Tibial nerve (tissue), 4 donors: ENCODE measurements around the gene SHANK2. TPM values are rescaled to one million over a fixed set of nuclear protein-coding genes. Genes with fewer than 3 reads are reported as not detected.
A peak's percentile ranks its signal among the peaks of the same experiment; 100 is the strongest.

Experiments used
- DNase-seq, 2 donors: peaks; one replicate each; pipeline ENCODE4 v3.0.0-alpha.2; 2019; ENCODE audit warnings: low spot score in 2 of 2
- H3K27ac ChIP-seq, 4 donors: fragments of 200-600 bp; sonication (generic) in 3 of 4; one replicate each; pipeline ENCODE4 v1.5.1; 2017 to 2019; ENCODE audit warnings: mild to moderate bottlenecking in 1 of 4
- H3K27me3 ChIP-seq, 2 donors: fragments of 200-600 bp; sonication (generic) in 1 of 2; one replicate each; pipeline versions ENCODE4 v1.5.1 to v1.6.0; 2017 to 2019
- H3K36me3 ChIP-seq, 3 donors: fragments of 200-600 bp; sonication (generic); one replicate each; pipeline ENCODE4 v1.5.1; 2018 to 2019
- H3K4me1 ChIP-seq, 4 donors: fragments of 200-600 bp; sonication (generic) in 3 of 4; one replicate each; pipeline ENCODE4 v1.5.1; 2017 to 2019
- H3K4me3 ChIP-seq, 4 donors: fragments of 200-600 bp; sonication (generic) in 3 of 4; one replicate each; pipeline ENCODE4 v1.5.1; 2017 to 2019; ENCODE audit warnings: mild to moderate bottlenecking in 1 of 4, moderate library complexity in 1 of 4
- H3K9me3 ChIP-seq, 4 donors: fragments of 200-600 bp; sonication (generic) in 3 of 4; one replicate each; pipeline ENCODE4 v1.5.1; 2017 to 2019
- CTCF ChIP-seq, 5 experiments: fragments of 200-600 bp in 3 of 5; fragments of 450-650 bp in 2 of 5; sonication (generic) in 3 of 5; IDR thresholded peaks; one replicate each; pipeline ENCODE4 v1.5.1; 2016 to 2019; ENCODE audit warnings: antibody characterized with exemption in 5 of 5, mild to moderate bottlenecking in 3 of 5, moderate library complexity in 2 of 5
- EP300 ChIP-seq, 2 donors: sonication (generic); formaldehyde crosslinking; IDR thresholded peaks; one replicate each; pipeline ENCODE4 v1.6.1; 2017; ENCODE audit warnings: antibody characterized with exemption in 2 of 2, mild to moderate bottlenecking in 1 of 2
- POLR2A ChIP-seq, 2 donors: fragments of 450-650 bp; IDR thresholded peaks; one replicate each; pipeline ENCODE4 v1.6.1; 2017; ENCODE audit warnings: antibody characterized with exemption in 2 of 2, mild to moderate bottlenecking in 2 of 2, moderate library complexity in 2 of 2
- WGBS, 2 donors: methylation state at CpG; one replicate each; pipeline ENCODE4 v1.1.5; 2018; 5-methylcytosine and 5-hydroxymethylcytosine counted together
- total RNA-seq, 4 donors: library from RNA; depleted of rRNA; stranded (reverse); fragments of >200 nt; gene quantifications; one replicate each; pipeline ENCODE4 v1.1.0, GENCODE V29; 2016

Gene SHANK2
- 1 to 10 TPM in 3 of 4 donors, under 1 TPM in 1; 0.20 to 2.0 (median 1.4) TPM for total RNA-seq

- Histone ChIP-seq H3K9me3 (peaks cover 0 to 5% (median 0%) of the 10 kb centered on the region in 4 donors), H3K4me1 (peaks cover 0 to 28% (median 2%) of the 10 kb centered on the region in 4 donors), H3K27ac (peak within 1 kb of the TSS in 1 of 4 donors; percentile 26), H3K36me3 (no peaks in the 10 kb centered on the region), H3K27me3 (peaks cover 0 to 73% of the 10 kb centered on the region in 2 donors), H3K4me3 (peak within 1 kb of the TSS in 3 of 4 donors; percentile 2 to 49 (median 23))
- DNase-seq, result no peak
- WGBS, 2 donors, result 0% methylated on average over 2 of the region's 70 CpGs; no CpG with 5 or more reads in 1 of the 2 donors
- TF ChIP-seq CTCF (IDR thresholded peaks at IDR 0.05) (no peak), POLR2A (IDR thresholded peaks at IDR 0.05) (no peak), EP300 (IDR thresholded peaks at IDR 0.05) (no peak)
Measured at GRCh38 chr11:71252269-71252769, at the start of gene SHANK2. SHANK2 (minus strand) TSS chr11:71252577; CDS start chr11:71147326, 105,251 bp downstream.

GRCh38 chr11:71301858-71302533 lies 49.6 kb upstream of the SHANK2 start:
- TF ChIP-seq CTCF (IDR thresholded peaks at IDR 0.05) (no peak), POLR2A (IDR thresholded peaks at IDR 0.05) (no peak), EP300 (IDR thresholded peaks at IDR 0.05) (no peak)
- Histone ChIP-seq H3K27ac (no peak overlapping the region), H3K4me1 (no peaks in the 10 kb centered on the region), H3K27me3 (no peaks in the 10 kb centered on the region), H3K9me3 (peaks cover 0 to 6% (median 0%) of the 10 kb centered on the region in 4 donors), H3K4me3 (no peak overlapping the region), H3K36me3 (no peaks in the 10 kb centered on the region)
- 53 to 61% methylated on average over 17 of the region's 17 CpGs for WGBS, 2 donors
- DNase-seq, result peak in 1 of 2 donors; percentile 2

- DNase-seq, result no peak
- Histone ChIP-seq H3K9me3 (peaks cover 0 to 6% (median 0%) of the 10 kb centered on the region in 4 donors), H3K4me3 (no peak overlapping the region), H3K4me1 (no peaks in the 10 kb centered on the region), H3K27ac (no peak overlapping the region), H3K27me3 (no peaks in the 10 kb centered on the region), H3K36me3 (no peaks in the 10 kb centered on the region)
- WGBS, 2 donors, result 83% methylated on average over 19 of the region's 19 CpGs
- no peak for TF ChIP-seq EP300 (IDR thresholded peaks at IDR 0.05)
- no peak for TF ChIP-seq CTCF (IDR thresholded peaks at IDR 0.05)
- no peak for TF ChIP-seq POLR2A (IDR thresholded peaks at IDR 0.05)
Measured at GRCh38 chr11:71301046-71301857, 48.9 kb upstream of the SHANK2 start.

GRCh38 chr11:71300187-71300586 lies 47.8 kb upstream of the SHANK2 start:
- WGBS, 2 donors, result 46 to 54% methylated on average over 8 of the region's 8 CpGs
- peak overlapping the region in 2 of 4 donors; percentile 18 to 29 for H3K27ac ChIP-seq
- H3K36me3 ChIP-seq, result no peaks in the 10 kb centered on the region
- peaks cover 0 to 6% (median 0%) of the 10 kb centered on the region in 4 donors for H3K9me3 ChIP-seq
- H3K4me3 ChIP-seq, result no peak overlapping the region
- no peak for DNase-seq
- no peaks in the 10 kb centered on the region for H3K27me3 ChIP-seq
- no peaks in the 10 kb centered on the region for H3K4me1 ChIP-seq
- no peak for TF ChIP-seq POLR2A (IDR thresholded peaks at IDR 0.05)
- no peak for TF ChIP-seq EP300 (IDR thresholded peaks at IDR 0.05)
- TF ChIP-seq CTCF (IDR thresholded peaks at IDR 0.05), result no peak
